B cell (primary cell): ENCODE results near the gene KLHL30. TPM values are rescaled to one million over a fixed set of nuclear protein-coding genes. Genes with fewer than 3 reads are reported as not detected.

Experiments used
- ATAC-seq: fragments of 200-7000 bp; cut with Tn5 transposase; one replicate; pipeline ENCODE4 v1.10.0; 2021; ENCODE audit warnings: low read depth, mild to moderate bottlenecking, moderate number of reproducible peaks, moderate library complexity
- CTCF ChIA-PET: fragments of 350-600 bp; sonication (Branson Sonifier 250); formaldehyde crosslinking; loops from one replicate; lab custom pipeline; 2021; ENCODE audit warnings: antibody characterized with exemption, inconsistent platforms; lab: Charles Lee
- POLR2A ChIA-PET: fragments of 350-600 bp; sonication (Branson Sonifier 250); formaldehyde crosslinking; loops from one replicate; lab custom pipeline; 2021; ENCODE audit warnings: antibody characterized with exemption; lab: Charles Lee
- DNase-seq: peaks from one replicate; pipeline ENCODE4 v3.0.0; 2013
- H2AFZ ChIP-seq: 2 replicates; pipeline ENCODE4 v1.6.1; 2012; ENCODE audit warnings: mild to moderate bottlenecking, low read depth, low read length; ENCODE audit not compliant: insufficient read depth, poor library complexity, severe bottlenecking
- H3K27ac ChIP-seq, 2 donors: 1 replicate in 1 of 2; 2 replicates in 1 of 2; pipeline ENCODE4 v1.5.1; 2012 to 2013; ENCODE audit warnings: low read length in 2 of 2, mild to moderate bottlenecking in 2 of 2, moderate library complexity in 1 of 2
- H3K27me3 ChIP-seq, 4 experiments: fragments of 200-600 bp in 1 of 4; sonication (generic) in 1 of 4; replicated peaks in 1 of 4; 1 replicate in 2 of 4; 2 replicates in 2 of 4; pipeline versions ENCODE4 v1.6.1 to v1.7.0; 2013 to 2016; ENCODE audit warnings: low read length in 3 of 4, mild to moderate bottlenecking in 2 of 4, mixed read lengths in 1 of 4, moderate library complexity in 1 of 4; ENCODE audit not compliant: insufficient read depth in 4 of 4, control insufficient read depth in 3 of 4; ENCODE audit errors: control extremely low read depth in 1 of 4
- H3K36me3 ChIP-seq, 2 experiments: replicated peaks in 1 of 2; 1 replicate in 1 of 2; 2 replicates in 1 of 2; pipeline versions ENCODE4 v1.6.1 to v1.7.1; 2013; ENCODE audit warnings: low read length in 1 of 2; ENCODE audit not compliant: insufficient read depth in 2 of 2, control insufficient read depth in 1 of 2; ENCODE audit errors: control extremely low read depth in 1 of 2, extremely low read depth in 1 of 2
- H3K4me1 ChIP-seq, 2 donors: fragments of 200-600 bp in 1 of 2; sonication (generic) in 1 of 2; 1 replicate in 1 of 2; 2 replicates in 1 of 2; pipeline versions ENCODE4 v1.5.1 to v1.6.1; 2013 to 2017; ENCODE audit warnings: low read length in 2 of 2; ENCODE audit not compliant: control insufficient read depth in 2 of 2, insufficient read depth in 2 of 2
- H3K4me2 ChIP-seq: replicated peaks from 2 replicates; pipeline ENCODE3; 2012; ENCODE audit warnings: mild to moderate bottlenecking, low read depth, low read length; ENCODE audit not compliant: poor library complexity, severe bottlenecking
- H3K4me3 ChIP-seq, 5 experiments: fragments of 200-600 bp in 1 of 5; sonication (generic) in 1 of 5; 1 replicate in 3 of 5; 2 replicates in 2 of 5; pipeline versions ENCODE4 v1.5.1 to v1.7.0; 2011 to 2016; ENCODE audit warnings: low read length in 4 of 5, mild to moderate bottlenecking in 4 of 5, low read depth in 2 of 5, control low read depth in 1 of 5, moderate library complexity in 1 of 5; ENCODE audit not compliant: insufficient read depth in 1 of 5; ENCODE audit errors: control extremely low read depth in 1 of 5, extremely low read depth in 1 of 5
- H3K79me2 ChIP-seq: fragments of 200-600 bp; sonication (generic); one replicate; pipeline ENCODE4 v1.6.0; 2016; ENCODE audit warnings: low read length; ENCODE audit not compliant: control insufficient read depth, insufficient read depth
- H3K9ac ChIP-seq: fragments of 200-600 bp; sonication (generic); 2 replicates; pipeline ENCODE4 v1.6.1; 2017; ENCODE audit warnings: mild to moderate bottlenecking, low read length, moderate library complexity
- H3K9me3 ChIP-seq, 3 donors: one replicate each; pipeline versions ENCODE4 v1.6.1 to v1.7.1; 2013; ENCODE audit warnings: low read length in 2 of 3; ENCODE audit not compliant: control insufficient read depth in 2 of 3, insufficient read depth in 1 of 3; ENCODE audit errors: control extremely low read depth in 1 of 3
- H4K20me1 ChIP-seq: 2 replicates; pipeline ENCODE4 v1.6.0; 2012; ENCODE audit warnings: mild to moderate bottlenecking, low read length; ENCODE audit not compliant: insufficient read depth, control insufficient read depth, poor library complexity, severe bottlenecking
- H3K27ac Mint-ChIP-seq: one replicate; pipeline ENCODE4 v1.8.0; 2021; ENCODE audit warnings: mixed read lengths
- H3K27me3 Mint-ChIP-seq: one replicate; pipeline ENCODE4 v1.8.0; 2021; ENCODE audit warnings: mixed read lengths
- H3K4me1 Mint-ChIP-seq: one replicate; pipeline ENCODE4 v1.8.0; 2021; ENCODE audit warnings: mixed read lengths
- H3K4me3 Mint-ChIP-seq: one replicate; pipeline ENCODE4 v1.8.0; 2021; ENCODE audit warnings: mixed read lengths
- H3K9me3 Mint-ChIP-seq: one replicate; pipeline ENCODE4 v1.8.0; 2022; ENCODE audit warnings: mixed read lengths; ENCODE audit not compliant: insufficient read depth
- EZH2 ChIP-seq: IDR thresholded peaks from 2 replicates; pipeline ENCODE4 v1.6.1; 2012; ENCODE audit warnings: borderline replicate concordance, low read depth, mild to moderate bottlenecking, moderate library complexity, low read length; ENCODE audit not compliant: insufficient read depth, poor library complexity, severe bottlenecking
- WGBS: methylation state at CpG from one replicate; pipeline ENCODE4 v1.1.5; 2013; ENCODE audit warnings: missing lambda C conversion rate; ENCODE audit not compliant: insufficient coverage; 5-methylcytosine and 5-hydroxymethylcytosine counted together
- intact Hi-C: fragments of 100-400 bp; cut with micrococcal nuclease; formaldehyde crosslinking; loops from one replicate; pipeline ENCODE4 v1.10.0; 2022
- polyA plus RNA-seq: library from polyadenylated mRNA; depleted of rRNA; stranded (reverse); fragments of >200 nt; gene quantifications from 2 replicates; pipeline ENCODE4 v1.2.3, GENCODE V29; 2012
- total RNA-seq, 2 donors: library from RNA; stranded (reverse); fragments of 120-200 nt in 1 of 2; gene quantifications; 1 replicate in 1 of 2; 2 replicates in 1 of 2; pipeline versions ENCODE4 v1.2.3 to v1.2.4, GENCODE V29; 2013 to 2022
- TF ChIP-seq, protein P1 (sequence below): fragments of 200-600 bp; IDR thresholded peaks from one replicate; pipeline ENCODE4 v1.8.0; 2022; ENCODE audit warnings: antibody characterized with exemption, mild to moderate bottlenecking

Gene KLHL30
- total and polyA plus RNA-seq, 2 donors (not counting 1 experiment from before 2014, with no cell fraction given): not detected

- DNase-seq (no peak), ATAC-seq (no peak)
- WGBS: 93% methylated on average over 28 of the region's 28 CpGs
- H3K4me1 ChIP-seq: peaks cover 0 to 5% of the 10 kb centered on the region in 2 donors
- intact Hi-C loops: no loop called here
- no peaks in the 10 kb centered on the region for H3K79me2 ChIP-seq
- POLR2A ChIA-PET: no interaction called here
- no peaks in the 10 kb centered on the region for H3K4me1 Mint-ChIP-seq
- TF ChIP-seq, protein P1, sequence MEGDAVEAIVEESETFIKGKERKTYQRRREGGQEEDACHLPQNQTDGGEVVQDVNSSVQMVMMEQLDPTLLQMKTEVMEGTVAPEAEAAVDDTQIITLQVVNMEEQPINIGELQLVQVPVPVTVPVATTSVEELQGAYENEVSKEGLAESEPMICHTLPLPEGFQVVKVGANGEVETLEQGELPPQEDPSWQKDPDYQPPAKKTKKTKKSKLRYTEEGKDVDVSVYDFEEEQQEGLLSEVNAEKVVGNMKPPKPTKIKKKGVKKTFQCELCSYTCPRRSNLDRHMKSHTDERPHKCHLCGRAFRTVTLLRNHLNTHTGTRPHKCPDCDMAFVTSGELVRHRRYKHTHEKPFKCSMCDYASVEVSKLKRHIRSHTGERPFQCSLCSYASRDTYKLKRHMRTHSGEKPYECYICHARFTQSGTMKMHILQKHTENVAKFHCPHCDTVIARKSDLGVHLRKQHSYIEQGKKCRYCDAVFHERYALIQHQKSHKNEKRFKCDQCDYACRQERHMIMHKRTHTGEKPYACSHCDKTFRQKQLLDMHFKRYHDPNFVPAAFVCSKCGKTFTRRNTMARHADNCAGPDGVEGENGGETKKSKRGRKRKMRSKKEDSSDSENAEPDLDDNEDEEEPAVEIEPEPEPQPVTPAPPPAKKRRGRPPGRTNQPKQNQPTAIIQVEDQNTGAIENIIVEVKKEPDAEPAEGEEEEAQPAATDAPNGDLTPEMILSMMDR: no peak
- TF ChIP-seq EZH2: no peak
- no peaks in the 10 kb centered on the region for H3K27me3 Mint-ChIP-seq
- CTCF ChIA-PET: no interaction called here
- no peak overlapping the region for H3K4me2 ChIP-seq
- no peaks in the 10 kb centered on the region for H3K27me3 ChIP-seq
- H2AFZ ChIP-seq: no peak overlapping the region
- H3K27ac ChIP-seq: no peak overlapping the region
- H3K27ac Mint-ChIP-seq: no peak overlapping the region
- no peak overlapping the region for H3K4me3 ChIP-seq
- H3K9me3 Mint-ChIP-seq: no peaks in the 10 kb centered on the region
- H3K36me3 ChIP-seq: no peaks in the 10 kb centered on the region
- H3K9me3 ChIP-seq: no peaks in the 10 kb centered on the region
- no peak overlapping the region for H3K9ac ChIP-seq
- no peaks in the 10 kb centered on the region for H4K20me1 ChIP-seq
- H3K4me3 Mint-ChIP-seq: no peak overlapping the region
These were observed 8.3 kb upstream of the KLHL30 start for GRCh38 chr2:238130111-238130695.

DNA sequence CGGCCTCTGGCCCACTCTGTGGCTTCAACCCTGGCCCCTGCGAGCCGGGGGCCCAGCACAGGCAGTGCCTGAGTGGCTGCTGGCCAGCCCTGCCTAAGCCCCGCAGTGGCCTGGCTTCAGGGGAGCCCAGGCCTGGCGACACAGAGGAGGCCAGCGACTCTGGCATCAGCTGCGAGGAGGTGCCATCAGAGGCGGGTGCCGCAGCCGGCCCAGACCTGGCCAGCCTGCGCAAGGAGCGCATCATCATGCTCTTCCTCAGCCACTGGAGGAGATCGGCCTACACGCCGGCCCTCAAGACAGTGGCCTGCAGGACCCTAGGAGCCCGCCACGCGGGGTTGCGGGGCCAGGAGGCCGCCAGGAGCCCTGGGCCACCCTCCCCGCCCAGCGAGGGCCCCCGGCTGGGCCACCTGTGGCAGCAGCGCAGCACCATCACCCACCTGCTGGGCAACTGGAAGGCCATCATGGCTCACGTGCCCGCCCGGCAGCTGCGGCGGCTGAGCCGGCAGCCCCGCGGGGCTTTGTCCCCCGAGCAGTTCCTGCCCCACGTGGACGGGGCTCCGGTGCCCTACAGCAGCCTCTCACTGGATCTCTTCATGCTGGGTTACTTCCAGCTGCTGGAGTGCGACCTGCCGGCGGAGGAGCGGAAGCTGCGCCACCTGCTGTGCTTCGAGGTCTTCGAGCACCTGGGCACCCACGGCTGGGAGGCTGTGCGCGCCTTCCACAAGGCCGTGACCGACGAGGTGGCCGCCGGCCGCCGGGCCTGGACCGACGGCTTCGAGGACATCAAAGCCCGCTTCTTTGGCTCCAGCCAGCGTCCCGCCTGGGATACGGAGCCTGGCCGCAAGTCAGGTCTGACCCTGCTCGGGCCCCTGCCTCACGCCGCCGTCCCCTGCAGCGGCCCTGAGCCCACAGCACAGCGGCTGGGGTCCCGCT, 7.5 kb upstream of the KLHL30 start:
- H3K9ac ChIP-seq: no peak overlapping the region
- ChIA-PET POLR2A (no interaction called here), CTCF (no interaction called here)
- no peak overlapping the region for H2AFZ ChIP-seq
- intact Hi-C loops: no loop called here
- H3K79me2 ChIP-seq: no peaks in the 10 kb centered on the region
- no peak for ATAC-seq
- Mint-ChIP-seq H3K4me3 (no peak overlapping the region), H3K27me3 (no peaks in the 10 kb centered on the region), H3K9me3 (no peaks in the 10 kb centered on the region), H3K4me1 (no peaks in the 10 kb centered on the region), H3K27ac (no peak overlapping the region)
- H3K36me3 ChIP-seq: no peaks in the 10 kb centered on the region
- peaks cover 0 to 5% of the 10 kb centered on the region in 2 donors for H3K4me1 ChIP-seq
- no peaks in the 10 kb centered on the region for H3K9me3 ChIP-seq
- no peak for TF ChIP-seq EZH2
- TF ChIP-seq, protein P1: no peak
- no peak overlapping the region for H3K27ac ChIP-seq
- no peaks in the 10 kb centered on the region for H3K27me3 ChIP-seq
- H3K4me2 ChIP-seq: no peak overlapping the region
- 94% methylated on average over 68 of the region's 68 CpGs for WGBS
- no peaks in the 10 kb centered on the region for H4K20me1 ChIP-seq
- no peak for DNase-seq
- no peak overlapping the region for H3K4me3 ChIP-seq
